HuH-7.5 (cell line): ENCODE measurements around the gene EMC8.
A peak's percentile ranks its signal among the peaks of the same experiment; 100 is the strongest.

Source experiments
- DNase-seq: peaks from one replicate; pipeline ENCODE4 v3.0.0; 2011; ENCODE audit warnings: low spot score

The EMC8 gene

DNA sequence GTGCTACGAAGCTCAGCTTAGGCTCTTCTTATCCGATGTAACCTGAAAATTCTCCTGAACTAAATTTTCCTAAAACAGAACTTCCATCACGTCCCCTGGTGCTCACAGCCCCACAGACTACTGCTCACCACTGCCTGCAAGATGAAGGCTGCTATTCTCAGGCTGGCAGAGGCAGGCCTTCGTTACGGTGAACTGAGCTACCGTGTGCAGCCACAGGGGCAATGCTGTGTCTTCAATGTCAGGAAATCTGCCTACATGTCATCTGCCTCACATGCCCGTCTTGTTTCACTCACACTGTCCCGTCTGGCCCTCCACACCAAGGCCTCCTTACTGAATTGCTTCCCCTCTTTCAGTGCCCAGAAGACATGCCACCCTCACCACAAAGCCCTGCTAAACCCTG lies 15.9 kb downstream of the EMC8 start:
- DNase-seq, result no peak

- no peak for DNase-seq
These were observed 16.9 kb downstream of the EMC8 start for GRCh38 chr16:85782451-85782850.

- no peak for DNase-seq
These were observed 17.5 kb downstream of the EMC8 start for GRCh38 chr16:85781695-85782370.

DNA sequence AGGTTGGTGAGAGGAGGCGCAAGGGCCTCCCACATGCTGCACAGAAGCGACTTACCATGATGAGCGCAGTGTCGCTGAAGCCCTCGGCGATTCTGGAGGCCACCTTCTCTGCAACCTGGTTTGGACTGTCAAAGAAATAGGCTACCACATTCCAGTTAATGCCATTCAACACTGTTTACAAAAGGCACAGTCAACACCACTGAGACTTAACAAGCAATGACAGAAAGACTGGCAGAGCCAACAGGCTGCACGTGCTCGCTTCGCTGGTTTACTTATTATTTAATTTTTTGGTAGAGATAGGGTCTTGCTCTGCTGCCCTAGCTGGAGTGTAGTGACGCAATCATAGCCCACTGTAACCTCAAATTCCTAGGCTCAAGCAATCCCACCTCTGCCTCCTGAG lies 18.2 kb downstream of the EMC8 start:
- no peak for DNase-seq

GRCh38 chr16:85780281-85780680 lies 19.1 kb downstream of the EMC8 start:
- DNase-seq, result no peak

DNA sequence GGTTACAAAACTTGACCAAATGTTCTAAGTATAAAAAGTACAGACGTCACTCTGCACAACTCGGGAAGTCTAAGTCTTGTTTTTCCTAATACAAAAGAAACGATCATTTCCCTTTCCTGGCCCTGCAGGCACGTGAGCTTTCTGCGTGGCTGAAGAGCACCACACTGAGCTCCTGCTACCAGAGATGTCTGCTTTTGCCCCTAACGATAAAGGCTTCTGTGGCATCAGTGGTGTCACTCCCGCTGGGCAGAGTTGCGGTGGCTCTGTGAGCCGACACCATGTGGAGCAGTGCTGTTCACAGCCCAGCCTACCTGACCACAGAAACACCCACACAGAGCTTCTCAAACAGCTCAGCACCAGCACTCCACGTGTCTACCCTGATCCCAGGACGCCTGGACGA lies 20.5 kb downstream of the EMC8 start:
- DNase-seq, result no peak

- DNase-seq, result no peak
These were observed 21.6 kb downstream of the EMC8 start for GRCh38 chr16:85777583-85778310.

DNA sequence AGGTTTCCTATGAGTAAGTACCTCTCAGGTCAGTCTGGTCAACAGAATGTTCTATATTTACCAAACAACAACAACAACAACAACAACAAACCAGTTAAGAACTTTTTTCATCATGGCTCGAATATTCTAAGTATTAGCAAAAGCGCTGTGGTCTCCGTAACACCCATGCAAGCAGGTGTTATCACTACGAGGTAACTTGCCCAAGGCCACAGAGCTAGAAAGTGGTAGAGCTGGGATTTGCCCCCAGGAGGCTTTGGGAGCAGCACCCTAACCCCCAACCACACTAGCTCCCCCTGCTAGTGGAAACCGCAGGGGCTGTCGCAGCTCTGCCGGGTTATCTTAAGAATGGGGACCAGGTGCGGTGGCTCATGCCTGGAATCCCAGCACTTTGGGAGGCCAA lies 24.5 kb downstream of the EMC8 start:
- no peak for DNase-seq

GRCh38 chr16:85774136-85774535 lies 25.2 kb downstream of the EMC8 start:
- no peak for DNase-seq

GRCh38 chr16:85773044-85773443 lies 26.3 kb downstream of the EMC8 start:
- DNase-seq, result no peak

DNA sequence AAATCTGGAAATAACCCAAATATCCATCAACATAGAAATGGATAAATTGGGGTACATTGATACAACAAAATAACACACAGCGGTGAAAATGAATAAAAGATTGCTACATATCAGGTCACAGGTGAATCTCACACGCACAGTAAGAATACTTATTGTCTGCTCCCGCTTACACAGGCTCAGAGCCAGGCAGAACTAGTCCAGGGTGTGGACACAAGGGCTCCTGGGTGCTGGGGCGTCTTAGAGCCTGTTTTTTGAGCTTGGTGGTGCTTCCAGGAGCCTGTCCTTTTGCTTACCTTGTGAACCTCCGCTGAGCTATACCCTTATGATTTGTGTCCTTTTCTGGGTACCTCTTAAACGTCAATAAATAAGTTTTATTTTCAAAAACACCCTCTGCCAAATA lies 28.6 kb downstream of the EMC8 start:
- no peak for DNase-seq

DNA sequence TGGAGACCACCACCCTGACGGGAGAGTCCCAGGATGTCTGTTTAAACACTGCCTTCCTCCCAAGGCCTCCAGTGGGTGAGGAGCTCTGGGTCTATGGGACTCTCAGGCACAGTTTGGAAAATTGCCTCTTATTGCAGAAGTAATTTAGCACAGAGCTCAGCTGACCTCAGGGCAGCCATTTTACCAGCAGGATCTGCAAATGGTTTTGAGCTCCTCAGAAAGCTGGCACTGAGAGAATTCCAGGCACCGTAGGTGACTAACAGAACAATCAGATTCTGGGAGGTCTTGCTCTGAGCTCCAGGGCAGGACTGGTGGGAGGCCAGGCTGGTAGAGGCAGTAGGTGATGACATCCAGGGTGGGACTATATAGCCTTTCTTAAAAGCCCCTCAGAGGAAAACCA lies 31.1 kb downstream of the EMC8 start:
- no peak for DNase-seq

- no peak for DNase-seq
These were observed 31.8 kb downstream of the EMC8 start for GRCh38 chr16:85767531-85767930.

DNA sequence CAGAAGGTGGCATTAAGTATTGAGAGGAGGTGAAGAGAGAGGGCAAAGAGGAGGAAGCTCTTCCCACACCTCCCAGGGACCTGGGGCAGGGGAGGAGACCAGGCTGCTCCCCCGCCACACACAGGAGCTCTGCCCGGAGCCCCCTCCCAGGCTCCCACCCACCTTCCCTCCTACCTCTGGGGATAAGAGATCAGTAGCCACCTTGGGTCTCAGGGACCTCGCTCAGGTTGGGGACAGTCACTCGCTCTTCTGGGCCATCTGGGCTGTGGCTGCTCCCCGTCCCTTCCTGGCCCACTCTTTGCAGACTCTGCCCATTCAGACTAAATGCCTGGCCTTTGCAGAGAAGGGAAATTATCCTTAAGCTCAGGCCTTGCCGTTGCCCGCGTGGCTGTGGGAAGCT lies 33.6 kb downstream of the EMC8 start:
- no peak for DNase-seq

DNA sequence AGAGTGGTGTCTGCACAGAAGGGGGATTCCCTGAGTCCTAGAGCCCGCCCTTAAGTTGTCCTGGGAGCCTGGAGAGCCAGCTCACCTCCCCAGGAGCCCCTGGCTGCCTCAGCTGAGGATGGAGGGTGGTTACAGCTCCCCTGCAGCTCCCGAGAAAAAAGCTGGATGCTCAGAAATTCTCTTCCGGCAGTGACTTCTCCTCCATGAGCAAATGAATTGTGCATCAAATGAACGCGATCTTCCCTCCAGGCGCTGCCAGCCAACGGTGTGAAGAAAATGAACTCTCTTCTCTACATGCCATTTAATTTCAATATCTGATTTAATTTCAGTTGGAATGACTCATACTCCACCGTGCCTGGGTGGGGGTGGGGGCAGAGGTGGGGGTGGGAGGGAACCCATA lies 34.1 kb downstream of the EMC8 start:
- DNase-seq, result no peak

- no peak for DNase-seq
These were observed 35.7 kb downstream of the EMC8 start for GRCh38 chr16:85763616-85764015.

DNA sequence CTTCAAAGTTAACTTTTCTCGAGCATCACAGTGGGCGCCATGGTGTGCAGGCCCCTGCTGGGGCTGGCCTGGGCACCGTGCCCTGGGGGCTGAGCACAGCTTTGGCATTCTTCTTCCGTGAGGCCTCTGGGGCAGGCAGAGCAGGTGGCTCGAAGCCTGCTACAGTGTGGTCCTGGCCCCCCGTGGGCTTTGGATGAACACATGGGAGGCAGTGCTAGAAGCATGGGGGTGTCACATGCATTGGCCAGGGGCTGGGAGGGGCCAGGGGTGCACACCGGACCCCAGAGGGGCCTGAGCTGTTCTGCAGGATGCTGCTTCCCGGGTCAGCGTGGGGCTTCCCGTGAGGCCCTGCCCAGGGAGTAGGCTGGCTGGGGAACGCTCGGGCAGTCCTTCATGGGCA lies 36.4 kb downstream of the EMC8 start:
- no peak for DNase-seq

DNA sequence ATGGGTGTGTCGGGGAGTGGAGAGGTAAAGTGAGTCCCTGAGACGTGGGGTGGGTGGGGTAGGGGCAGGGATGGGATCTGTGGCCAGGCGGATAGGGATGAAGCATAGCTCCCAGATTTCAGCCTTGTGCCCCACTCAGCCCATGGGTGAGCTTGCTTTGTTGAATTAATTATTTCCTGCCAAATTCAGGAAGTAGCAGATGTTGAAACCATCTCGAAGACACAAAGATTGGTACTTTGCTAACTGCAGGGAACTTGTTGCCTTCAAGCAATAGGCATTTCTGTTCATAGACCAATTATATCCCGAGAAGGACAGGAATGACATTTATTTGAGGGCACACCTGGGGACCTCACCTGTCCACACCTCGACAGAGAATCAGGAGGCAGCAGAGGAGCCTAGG lies 37.5 kb downstream of the EMC8 start:
- no peak for DNase-seq

GRCh38 chr16:85759631-85760419 lies 39.5 kb downstream of the EMC8 start:
- peak; percentile 69 for DNase-seq

DNA sequence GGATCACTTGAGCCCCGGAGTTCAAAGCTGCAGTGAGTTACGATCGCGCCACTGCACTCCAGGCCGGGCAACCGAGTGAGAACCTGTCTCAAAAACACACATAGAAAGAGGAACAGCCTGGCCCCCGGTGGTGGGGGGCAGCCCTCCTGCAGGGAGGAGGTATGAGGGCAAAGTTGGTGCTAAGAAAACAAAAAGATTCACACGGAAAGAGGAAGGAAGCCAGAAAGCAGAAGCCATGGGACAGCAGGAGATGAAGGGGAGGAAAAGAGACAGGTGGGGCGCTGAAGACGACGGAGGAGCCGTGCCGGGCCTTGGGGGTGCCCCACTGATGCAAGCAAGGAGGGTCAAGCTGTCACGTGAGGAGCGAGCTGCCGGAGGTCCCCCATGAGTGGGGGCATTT lies 40.2 kb downstream of the EMC8 start:
- no peak for DNase-seq

- no peak for DNase-seq
These were observed 42.0 kb downstream of the EMC8 start for GRCh38 chr16:85757341-85757822.

- DNase-seq, result no peak
These were observed 43.2 kb downstream of the EMC8 start for GRCh38 chr16:85755929-85756768.
